ENCODE data around the gene TACC2.

The TACC2 gene

DNA sequence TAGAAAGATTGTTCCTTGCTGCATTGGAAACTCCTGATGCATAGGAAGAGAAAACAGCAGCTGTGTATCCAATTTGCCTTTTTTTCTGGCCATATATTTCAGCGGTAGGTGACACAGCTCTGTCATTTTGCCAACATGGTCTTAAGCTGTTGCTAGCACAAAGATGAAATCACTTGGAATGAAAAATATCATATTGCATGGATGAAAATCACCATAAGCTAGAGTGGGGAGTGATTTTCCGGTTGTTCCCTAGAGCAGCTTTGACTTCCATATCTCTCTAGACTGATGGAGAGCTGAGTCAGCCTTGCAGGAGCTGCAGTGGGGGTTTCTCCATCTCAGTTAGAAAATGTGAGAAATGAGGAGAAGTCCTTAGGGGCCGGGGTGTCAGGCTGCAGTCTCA, 243.8 kb downstream of the TACC2 start:
- no peak for DNase-seq

DNA sequence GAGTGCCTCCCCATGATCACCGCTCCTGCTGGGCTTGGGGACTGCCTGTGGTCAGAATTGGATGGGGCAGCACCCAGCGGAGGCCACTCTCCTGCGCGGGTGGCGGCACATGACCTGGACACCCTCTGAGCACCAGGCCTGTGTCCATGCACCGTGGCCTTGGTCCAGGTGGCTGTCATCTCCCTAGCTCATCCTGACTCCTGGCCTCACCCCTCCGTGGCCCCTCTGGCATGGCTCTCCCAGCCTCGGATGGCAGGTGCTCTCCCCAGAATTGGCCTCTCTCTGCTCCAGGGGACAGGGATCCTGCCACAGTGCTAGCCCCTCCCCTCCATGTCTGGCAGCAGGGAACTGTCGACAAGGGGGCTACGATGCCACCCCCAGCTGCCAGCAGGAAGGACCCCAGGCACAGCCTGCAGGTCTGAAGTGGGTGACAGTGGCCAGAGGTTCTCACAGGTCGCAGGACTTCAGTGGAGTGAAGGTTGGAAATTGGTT, 244.9 kb downstream of the TACC2 start:
- no peak for DNase-seq

DNA sequence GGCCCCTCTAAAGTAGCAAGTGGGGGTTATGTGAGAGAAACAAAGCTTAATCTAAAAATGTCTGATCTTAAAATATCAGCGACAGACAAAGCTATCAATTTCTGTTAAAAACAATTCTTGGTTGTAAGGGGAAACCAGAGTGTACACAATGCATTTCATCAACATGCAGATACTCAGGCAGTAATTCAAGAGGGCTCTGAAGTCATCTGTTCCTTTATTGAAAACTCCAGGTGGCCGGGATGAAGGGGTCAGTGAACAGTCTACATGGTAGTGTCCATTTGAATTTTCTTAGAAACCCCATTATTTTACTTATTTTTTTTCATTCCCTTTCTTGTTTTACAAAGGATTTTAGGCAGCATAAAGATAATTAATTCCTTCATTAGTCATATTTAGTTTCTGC, 245.5 kb downstream of the TACC2 start:
- DNase-seq, result no peak

DNA sequence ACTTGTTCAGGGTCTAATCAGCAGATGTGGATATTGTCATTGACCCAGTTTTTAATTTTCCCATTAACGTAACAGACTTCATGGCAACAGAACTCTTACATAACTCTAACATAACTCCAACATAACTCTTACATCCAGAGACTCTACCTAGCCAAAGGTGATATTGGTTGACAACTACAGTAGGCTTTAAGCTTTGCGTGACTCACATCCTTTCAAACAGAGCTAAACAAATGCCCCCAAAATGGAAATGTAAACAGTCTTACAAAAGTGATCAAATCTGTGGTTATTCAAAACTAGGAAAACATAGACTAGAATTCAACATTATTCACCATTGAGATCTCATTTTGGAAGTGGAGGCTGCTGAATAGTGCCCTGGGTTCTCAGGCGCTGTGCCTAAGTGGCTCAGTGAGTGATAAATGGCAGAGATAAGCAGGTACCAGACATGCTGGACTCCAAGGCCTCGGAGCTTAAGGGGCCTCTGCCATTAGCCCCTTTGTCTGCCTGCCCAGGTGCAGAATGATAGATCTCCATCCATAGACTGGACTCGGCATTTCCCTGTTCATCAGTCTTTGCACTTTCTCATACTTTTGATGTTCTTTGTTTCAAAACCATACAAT, 247.8 kb downstream of the TACC2 start:
- no peak for DNase-seq

DNA sequence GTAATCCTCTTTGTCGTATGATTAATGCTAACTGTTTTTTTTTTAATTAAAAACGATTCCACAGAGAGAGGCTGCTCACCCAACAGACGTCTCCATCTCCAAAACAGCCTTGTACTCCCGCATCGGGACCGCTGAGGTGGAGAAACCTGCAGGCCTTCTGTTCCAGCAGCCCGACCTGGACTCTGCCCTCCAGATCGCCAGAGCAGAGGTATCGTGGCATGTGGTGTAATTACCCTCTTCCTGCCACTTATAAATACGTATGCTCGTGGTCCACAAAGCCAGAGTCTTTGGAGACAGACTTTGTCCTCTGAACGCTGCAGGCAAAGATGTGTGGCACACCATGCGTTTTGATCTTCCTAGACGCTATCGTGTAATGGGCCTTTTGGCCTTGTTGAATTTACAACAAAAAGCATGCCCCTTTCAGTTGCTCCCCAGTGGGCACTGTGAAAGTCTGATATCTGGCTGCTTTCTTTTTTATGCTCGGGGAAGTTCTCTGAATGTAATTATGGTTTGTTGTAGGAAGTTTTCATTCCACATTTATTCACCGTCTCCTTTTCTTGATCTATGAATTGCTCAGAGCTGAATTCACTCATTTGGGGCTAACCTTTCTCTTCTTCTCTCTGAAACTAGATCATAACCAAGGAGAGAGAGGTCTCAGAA, 248.5 kb downstream of the TACC2 start:
- no peak for DNase-seq

DNA sequence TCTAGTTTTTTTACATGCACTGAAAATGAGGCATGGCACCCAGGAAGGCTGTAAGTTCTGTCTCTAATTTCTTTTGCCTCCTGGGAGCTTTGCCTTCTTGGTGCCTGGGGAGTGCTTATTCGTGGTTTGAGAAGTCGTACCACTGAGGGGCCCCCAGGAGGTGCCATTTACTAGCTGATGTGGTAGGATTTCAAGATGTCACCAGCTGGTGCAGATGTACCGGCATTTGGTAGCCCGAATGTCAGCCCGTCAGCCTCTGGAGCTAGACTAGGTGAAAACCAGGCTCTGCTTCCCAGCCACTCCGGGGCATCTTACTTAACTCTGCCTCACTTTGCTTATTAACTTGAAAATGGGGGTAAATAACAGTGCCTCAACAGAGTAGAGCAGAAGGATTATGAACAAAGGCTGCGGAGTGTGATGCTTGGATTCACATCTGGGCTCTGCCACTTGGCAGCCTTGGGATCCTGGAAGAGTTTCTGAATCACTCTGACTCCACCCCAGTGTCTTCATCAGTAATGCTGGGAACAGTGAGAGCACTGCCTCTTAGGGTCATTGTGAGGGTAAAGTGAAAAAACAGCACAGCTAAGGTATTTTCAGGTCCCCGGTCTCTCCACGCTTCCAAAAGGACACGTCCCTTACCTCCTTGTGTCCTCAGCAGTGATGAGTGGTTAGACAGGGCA, 250.8 kb downstream of the TACC2 start:
- no peak for DNase-seq

DNA sequence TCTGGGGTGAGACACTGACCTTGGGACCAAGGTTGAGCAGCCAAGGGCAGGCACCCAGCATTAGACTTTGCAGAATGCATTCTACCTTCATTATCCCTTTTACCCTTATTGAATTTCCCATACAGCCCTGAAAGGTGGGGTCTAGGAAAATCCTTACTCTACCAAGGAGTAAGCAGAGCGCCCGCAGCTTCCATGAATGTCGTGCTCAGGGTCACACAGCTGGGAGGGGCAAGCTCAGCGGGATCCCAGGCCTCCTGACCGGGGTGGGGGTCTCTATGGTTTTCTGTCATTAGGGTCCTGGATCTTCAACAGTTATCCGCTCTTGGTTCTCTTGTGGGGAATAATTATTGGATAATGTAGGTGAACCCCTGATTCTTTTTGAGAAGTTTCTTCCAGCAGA, 251.4 kb downstream of the TACC2 start:
- no peak for DNase-seq

DNA sequence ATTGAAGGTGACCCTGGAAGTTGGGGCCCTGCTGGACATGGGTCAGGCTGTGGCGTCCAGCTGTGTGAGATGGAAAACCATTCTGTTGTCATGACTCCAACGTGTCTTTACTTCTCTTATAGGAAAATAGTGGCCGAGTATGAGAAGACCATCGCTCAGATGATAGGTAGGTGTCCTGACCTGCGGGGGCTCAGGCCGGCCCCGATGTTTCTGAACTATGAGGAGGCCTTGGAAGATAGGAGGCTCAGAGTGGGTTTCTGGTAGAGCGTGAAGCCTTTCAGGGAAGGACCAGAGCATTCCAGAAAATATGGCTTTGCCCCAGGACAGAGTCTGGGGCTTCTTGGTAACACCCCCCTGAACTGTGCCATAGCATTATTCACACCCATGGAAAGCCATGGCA, 252.9 kb downstream of the TACC2 start:
- no peak for DNase-seq

DNA sequence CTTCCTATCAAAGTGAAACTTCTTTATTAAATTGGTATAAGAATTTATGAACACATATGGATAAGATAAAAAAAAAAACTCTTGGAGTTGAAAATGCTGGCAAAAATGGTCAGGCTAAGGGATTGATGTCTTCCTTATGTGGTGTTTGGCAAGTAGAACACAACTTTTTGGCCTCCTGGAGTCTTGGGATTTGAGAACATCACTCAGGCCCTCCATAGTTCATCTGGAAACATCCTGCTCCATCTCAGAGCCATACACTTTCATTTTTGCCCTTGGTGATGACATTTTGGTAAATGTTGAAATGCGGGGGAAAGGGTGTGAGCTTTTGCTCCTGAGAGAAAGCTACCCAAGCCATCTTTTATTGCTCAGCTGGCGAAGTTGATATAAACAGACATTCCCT, 254.6 kb downstream of the TACC2 start:
- no peak for DNase-seq

DNA sequence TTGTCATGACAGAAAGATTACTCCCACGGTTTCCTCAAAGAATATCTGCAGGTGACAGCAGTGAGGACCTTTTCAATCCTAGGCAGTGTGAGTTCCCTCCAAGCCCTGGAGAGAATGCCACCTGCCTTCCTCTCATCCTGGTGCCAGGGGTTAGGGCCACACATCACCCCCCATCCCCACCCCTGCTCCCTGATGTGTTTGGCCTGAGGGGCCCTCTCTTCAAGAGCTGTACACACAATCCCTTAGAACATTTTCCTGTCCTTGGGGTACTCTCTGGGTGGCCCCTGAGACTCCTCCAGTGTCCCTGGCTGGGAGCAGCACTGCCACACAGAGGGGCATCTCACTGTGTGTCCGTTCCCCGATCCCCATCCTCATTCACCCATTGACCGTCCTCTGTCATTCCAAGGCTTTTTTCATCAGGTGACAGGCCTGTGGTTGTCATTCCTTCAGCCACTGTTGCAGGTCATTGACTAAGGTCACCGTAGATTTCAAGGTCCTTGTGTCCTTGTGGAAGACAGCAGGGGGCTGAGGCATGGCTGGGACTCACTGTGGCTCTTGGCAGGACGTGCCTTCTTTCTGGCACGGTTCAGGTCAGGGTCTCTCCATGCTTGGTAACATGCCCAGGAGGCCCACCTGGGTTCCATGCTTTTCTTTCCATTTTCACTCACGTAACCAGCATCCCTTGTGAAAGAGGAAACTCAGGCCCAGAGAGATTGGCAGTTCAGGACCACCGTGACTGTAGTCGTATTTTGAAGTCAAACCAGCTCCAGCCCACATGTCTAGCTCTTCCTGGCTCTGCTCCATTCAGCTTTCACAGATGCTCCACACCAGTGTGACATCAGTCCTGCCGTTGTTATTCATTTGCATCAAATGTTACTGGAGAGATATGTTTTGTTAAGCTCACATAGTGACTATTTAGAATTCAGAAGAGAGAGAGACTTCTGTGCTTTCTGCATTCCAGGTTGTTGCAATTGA, 255.3 kb downstream of the TACC2 start:
- DNase-seq, result no peak

DNA sequence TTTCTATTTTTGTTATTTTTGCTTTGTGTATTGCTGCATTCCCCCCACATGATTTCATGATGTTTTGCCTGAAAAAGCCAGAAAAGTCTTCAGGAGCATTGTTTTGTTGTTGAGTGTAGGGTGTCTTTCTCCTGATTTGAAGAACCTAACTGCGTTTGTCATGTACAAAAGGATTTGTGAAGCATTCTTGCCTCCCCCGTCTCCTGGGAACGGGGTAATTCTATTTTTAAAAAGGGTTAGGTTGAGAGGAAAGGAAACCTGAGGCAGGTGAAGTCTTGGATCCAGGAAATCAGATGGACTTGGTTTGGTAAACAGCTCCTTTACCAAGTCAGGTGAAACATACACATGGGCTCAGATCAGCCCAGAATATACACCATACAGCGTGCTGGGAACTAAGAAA, 256.2 kb downstream of the TACC2 start:
- DNase-seq, result no peak

DNA sequence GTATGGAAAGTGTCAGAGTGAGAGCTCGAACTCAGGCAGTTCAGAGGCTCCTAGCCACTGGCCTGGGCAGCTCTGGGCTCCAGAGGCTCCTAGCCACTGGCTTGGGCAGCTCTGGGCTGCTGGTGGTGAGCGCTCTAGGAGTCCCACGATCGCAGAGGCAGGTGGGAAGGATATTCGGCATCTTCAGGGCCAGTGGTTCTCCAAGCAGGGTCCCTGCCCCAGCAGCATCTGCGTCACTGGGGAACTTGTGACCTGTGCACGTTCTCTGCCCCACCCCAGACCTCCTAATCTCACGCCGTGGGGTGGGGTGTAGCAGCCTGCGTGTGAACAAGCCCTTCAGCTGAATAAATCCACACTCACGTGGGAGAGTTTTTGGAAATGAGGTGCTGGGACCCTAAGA, 256.9 kb downstream of the TACC2 start:
- DNase-seq, result no peak

DNA sequence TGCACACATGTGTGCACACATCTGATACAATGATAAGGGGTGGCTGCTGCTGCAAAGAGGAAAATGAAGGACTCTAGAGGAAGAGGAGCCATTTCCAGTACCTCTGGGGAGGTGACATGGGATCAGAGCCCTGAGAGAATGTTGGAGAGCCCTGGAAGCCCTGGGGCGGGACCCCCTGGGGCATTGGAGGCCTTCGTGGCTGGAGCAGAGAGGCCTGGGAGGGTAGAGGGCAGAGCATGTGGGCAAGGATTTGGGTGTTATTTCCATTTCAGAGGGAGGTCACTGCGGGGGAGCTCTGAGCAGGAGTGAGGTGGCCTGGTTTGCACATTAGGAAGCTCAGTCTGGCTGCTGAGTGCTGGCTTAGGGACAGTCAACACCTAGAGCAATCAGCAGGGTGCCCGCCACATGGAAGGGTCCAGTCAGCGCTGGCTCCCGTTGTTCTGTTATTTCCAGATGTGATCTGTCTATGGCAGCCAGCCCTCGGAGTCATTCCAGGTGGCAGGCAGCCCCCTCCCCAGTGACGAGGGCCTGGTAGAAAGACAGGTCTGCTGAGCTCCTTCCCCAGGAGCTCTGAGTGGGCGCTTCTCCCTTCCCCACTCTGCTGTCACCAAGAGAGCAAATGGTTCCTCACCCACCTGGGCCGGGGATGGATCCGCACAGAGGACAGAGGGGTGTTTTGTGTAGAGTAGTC, 258.0 kb downstream of the TACC2 start:
- no peak for DNase-seq

DNA sequence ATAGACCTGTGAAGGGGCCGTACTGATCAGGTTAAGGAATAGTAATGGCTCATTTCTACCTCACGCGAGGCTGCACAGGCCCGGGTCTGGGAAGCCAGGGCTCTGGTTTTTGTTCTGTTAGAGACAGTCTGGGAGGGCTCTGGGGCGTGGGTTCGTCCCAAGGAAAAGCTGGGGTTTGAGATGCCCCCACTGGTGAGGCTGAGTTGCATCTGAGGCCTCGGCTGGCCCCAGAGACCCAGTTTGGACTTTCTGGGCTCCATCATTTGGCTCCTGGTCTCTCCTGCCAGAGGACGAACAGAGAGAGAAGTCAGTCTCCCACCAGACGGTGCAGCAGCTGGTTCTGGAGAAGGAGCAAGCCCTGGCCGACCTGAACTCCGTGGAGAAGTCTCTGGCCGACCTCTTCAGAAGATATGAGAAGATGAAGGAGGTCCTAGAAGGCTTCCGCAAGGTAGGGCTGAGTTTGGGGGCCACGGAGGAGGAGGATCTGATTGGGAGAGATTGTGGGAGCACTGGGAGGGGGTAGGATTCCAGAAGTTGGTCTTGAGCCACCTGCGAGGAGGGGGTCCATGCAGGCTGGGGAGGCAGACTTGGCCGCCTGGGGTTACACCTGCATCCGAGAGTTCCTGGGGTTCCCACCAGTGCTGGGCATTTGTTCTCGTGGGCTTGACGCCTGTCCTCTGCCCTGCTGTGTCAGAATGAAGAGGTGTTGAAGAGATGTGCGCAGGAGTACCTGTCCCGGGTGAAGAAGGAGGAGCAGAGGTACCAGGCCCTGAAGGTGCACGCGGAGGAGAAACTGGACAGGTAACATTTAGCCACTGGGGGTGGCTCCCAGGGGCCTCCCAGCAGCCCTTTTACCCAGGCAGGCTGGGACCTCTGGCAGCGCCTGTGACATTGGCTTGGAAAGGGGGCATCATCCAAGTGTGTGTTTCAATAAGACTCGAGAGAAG, 259.7 kb downstream of the TACC2 start:
- DNase-seq, result no peak

DNA sequence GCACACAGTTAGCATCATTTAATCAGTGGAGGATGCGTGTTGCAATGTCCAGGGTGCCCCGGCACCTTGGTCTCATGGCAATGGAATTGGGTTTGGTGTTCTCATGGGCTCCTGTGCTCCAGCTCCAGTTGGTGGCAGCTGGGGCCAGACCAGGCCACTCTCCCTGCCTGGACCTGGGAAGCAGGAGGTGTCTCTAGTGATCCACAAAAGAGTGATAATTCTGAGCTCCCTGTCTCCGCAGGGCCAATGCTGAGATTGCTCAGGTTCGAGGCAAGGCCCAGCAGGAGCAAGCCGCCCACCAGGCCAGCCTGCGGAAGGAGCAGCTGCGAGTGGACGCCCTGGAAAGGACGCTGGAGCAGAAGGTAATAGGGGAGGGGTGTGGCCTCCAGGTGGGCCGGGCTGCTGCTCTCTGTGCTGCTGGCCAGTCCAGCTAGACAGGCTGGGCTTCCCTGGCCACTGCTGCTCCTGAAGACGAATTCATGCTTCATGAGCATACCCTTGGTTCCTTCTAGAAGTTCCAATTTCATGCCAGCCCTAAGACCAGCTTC, 260.4 kb downstream of the TACC2 start:
- no peak for DNase-seq

DNA sequence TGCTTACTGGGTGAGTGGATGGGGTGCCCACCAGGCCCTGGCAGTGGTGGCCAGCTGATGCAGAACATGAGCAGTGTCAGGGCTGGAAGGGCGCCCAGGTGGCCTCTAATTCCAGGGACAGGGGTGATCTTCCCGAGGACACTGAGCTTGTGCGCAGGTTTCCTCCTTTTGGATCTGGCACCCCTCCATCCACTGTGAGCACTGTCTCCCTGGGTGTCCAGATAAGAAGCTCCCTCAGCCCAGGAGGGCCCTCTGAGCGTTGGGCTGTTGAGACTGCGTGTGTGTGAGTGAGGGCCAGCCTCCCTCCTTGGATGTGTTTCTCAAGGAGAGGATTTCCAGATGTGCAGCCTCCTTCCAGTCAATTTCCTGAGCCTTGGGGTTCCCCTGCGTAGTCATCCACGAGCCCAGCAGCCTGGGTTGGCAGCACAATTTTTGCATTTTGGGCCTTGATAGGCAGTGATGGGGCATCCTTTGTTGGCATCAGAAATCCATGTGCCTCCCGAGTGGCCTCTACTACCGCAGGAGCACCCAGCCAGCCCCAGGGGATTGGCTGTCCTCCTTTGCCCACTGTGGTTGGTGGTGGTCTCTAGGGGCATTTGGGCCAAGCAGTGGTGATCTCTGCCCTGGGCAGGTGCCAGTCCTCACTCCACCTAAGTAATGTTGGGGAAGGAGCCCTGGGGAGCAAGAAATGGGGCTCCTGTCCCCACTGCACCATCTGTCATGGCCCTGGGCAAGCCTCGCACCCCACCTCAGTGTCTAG, 261.2 kb downstream of the TACC2 start:
- DNase-seq, result no peak

DNA sequence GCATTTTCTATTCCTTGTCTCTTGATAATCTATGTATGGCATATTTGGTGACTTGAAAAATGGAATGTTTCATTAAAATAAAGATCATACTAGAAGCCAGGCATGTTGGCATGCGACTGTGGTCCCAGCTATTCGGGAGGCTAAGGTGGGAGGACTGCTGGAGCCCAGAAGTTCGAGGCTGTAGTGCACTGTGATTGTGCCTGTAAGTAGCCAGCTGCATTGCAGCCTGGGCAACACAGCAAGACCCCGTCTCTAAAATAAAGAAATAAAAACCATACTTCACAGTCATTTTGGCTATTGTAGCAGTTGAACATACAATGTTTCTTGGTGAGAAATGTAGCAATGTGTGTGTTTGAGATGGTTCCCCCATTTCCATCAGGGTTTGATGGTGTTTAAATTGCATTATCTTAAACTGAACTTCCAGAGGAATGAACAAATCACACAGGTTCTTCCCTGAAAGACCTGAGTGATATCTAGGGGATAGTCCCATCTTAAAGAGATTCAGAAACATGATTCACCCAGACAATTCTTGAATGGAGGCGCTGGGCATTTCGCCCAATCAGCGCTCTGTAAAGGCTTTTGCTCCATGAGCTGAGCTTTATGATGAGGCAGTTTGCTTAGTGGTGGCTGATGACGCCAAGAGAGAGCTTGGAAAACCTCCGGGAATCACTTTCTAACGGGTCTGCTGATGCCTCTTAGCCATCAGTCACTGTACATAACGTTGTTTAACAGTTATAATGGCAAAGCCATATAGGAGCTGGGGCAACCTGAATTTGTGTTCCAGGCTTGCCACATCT, 262.7 kb downstream of the TACC2 start:
- no peak for DNase-seq

DNA sequence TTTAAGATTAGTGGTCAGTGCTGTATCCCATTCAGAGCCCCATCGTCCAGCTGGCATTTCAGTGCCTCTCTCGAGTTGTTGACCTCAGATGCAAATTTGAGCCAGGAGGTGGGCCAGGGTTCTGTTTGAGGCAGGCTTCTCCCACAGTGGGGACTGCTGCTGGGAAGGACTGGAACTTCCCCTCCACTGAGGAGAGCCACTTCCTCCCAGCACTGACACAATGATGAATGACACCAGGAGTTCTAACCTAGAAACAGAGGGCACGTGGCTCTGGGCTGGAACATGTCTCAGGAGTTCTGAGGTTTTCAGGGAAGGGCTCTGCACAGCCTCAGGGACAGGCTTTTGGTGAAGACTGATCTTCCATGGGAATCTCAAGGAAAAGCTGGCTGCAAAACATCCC, 263.8 kb downstream of the TACC2 start:
- no peak for DNase-seq

DNA sequence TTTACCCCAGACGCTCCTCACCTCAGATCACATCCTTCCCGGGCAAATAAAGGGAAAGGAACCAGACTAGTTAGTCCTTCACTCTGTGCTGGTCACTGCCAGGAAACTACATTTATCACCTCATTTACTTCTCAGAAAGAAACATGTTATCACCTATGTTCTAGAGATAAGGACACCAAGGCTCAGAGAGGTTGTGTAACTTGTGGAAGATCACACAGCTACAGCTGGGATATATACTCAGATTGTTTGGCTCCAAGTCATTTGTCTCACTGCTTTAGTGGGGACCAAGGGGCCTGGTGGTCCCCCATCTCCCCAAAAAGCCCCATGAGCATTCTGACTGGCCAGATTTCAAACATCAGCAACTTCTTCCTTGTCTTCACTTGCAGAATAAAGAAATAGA, 264.6 kb downstream of the TACC2 start:
- DNase-seq, result no peak

Measured in retina (tissue), 1 donor.